ENCODE measurements around the gene AKAP13.
"Not testable (repeated sequence)": the region's sequence is repeated elsewhere in the genome, so short reads cannot be mapped to it uniquely, and the experiment has no call there.

Gene AKAP13

DNA sequence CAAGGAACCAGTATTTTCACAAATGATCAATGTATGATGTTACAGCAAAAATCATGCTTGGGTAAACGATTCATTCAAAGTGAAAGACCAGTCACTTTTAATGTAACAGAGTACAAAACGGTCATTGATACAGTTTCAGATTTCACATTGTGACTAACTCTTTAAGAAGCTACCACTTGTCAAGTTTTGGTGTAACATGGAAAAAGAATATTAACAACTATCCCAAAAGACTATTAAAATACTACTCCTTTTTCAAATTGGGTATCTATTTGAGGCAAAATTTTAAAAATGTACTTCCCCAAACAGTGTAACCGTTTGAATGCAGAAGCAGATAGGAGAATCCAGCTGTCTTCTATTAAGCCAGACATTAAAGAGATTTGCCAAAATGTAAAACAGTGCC lies 31.7 kb downstream of the AKAP13 start:
- no peak for ATAC-seq
- DNase-seq: no peak

DNA sequence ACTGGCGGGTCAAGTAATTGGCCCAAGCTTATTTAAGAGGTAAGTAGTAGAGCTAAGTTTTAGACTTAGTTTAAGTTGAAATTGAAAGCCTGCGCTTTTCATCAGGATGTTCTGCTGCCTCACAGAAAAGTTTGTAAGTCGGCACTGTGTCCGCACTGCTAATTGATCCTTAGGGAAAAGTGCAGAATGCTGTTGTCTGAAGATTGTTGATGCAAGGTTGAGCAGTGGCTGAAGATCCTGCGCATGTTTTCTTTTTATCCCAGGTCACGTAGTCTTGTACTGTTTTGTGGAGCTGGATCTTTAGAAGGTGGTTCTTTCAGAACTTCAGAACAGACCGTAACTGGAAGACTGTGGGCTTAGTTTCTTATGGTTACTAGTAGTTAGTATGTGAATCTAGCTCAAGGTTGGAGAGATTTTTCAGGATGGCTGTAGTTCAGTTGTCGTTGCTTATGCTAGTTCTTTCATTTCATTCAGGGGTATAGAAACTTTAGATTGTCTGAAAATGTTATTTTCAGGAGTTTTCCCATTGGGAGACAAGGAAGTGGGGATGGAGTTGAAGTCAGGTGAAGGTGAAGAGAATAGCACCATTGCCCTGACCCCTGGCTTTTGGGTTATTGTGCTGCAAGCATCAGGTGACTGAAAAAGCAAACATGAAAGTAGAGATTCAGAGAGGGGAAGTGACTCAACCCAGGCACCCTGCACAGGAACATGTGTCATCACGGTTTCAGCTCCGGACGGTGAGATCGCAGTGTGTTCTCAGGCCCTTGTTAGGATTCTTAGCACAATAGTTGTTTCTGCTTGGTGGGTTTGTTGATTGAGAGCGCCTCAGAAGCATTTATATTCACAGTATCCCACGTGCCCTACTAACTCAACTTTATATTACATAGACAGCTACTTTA lies 32.8 kb downstream of the AKAP13 start:
- ATAC-seq (peak; percentile 95), DNase-seq (peak; percentile 75)

DNA sequence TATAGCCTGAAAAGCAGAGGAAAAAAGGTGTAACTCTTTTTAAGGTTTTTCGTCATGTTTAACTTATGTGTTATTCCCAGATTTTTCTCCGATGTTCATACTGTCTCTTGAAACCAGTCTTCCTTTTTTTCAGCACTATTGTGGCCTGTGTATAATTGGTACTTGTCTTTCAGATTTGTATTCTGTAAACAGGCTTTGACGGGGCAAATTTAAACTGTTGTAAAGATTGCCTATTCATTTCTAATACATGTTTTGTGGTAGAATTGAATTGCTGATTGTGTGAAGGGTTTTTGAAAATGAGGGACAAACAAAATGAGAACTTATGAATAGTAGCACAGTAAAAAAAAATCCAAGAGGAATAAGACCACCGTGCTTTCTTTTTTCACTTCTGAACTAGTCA lies 33.6 kb downstream of the AKAP13 start:
- no peak for ATAC-seq
- no peak for DNase-seq

DNA sequence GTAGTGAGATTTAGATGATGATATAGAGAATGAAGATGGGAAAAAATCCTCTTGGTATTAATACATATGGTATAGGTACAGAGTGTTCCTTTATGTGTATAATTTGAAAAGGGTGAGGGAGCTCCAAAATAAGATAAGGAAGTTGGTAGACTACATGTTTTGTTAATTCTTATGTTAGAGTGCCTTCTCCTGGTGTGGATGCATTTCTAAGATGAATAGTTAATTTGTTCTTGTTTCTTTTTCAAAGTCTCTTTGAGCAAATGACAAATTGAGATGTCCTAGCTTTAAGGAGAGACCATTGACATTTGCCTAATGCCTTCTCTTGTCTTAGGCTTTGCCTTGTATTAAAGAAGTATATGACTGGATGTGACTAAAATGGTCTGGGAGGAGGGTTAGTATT lies 34.1 kb downstream of the AKAP13 start:
- DNase-seq: no peak

DNA sequence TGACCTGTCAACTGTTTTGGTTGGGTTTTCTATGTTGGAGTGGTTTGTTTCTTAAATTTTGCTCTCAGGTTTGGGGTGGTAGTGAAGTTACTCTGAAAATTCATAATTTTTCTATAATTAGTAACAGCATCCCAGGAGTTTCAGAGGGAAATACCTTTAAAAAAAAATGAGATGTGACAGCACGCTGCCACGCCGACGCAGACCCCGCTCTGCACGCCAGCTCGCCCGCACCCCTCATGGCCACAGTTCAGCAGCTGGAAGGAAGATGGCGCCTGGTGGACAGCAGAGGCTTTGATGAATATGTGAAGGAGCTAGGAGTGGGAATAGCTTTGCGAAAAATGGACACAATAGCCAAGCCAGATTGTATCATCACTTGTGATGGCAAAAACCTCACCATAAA lies 34.6 kb downstream of the AKAP13 start:
- ATAC-seq: no peak
- DNase-seq: no peak

More for the DNA sequence above, 34.1 kb downstream of the AKAP13 start:
- no peak for ATAC-seq

DNA sequence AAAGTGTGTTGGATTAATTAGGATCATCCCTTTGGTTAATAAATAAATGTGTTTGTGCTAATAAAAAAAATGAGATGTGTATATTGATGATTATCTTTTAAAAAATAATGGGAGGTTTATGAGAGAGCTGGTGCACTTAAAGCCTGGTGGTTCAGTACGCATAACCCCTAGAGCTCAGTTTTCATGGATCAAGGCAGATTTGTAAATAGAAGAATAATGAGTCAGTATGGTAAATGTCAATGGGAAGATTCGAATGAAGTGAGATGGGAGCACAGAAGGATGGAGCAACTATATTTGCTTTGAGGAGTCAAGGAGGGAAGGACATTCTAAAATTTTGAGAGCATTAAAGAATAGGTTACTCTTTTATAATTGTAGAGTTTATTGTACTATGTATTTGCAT lies 35.4 kb downstream of the AKAP13 start:
- ATAC-seq (no peak), DNase-seq (no peak)

DNA sequence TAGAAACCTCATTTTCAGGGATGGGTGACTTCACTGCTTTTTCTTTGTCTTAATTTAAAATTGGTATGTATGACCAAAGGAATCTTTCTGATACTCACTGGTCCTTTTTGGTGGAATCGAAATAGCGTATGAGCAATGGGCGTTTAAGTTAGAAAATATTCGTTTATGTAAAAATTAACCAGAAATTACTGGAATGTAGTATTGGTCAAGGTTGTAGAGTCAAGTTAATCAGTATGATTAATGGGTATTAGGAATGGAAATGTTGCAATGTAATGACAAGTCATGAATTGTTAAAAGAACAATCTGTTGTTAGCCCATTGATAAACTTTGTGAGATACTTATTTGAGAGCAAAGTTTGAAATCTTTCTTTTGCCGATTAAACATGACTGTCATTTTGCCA lies 36.9 kb downstream of the AKAP13 start:
- ATAC-seq (no peak), DNase-seq (no peak)

DNA sequence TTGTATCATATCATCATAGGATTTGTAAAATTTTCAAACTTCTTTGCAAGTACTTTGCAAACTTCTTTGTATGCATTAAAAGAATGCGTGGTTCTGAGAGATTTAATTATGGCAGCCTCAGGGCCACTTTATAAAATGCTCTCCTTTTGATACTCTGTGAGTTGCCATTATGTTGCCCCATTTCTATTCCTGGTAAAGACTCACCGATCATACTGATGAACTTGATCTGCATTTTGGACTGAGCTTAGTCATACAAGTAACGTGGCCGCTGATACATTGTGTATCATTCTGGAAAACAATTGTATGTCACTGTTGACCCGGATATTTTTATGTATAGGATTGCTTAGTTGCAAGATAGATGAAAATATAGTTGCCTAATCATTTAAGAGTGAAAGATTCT lies 38.8 kb downstream of the AKAP13 start:
- ATAC-seq (peak; percentile 75), DNase-seq (no peak)

DNA sequence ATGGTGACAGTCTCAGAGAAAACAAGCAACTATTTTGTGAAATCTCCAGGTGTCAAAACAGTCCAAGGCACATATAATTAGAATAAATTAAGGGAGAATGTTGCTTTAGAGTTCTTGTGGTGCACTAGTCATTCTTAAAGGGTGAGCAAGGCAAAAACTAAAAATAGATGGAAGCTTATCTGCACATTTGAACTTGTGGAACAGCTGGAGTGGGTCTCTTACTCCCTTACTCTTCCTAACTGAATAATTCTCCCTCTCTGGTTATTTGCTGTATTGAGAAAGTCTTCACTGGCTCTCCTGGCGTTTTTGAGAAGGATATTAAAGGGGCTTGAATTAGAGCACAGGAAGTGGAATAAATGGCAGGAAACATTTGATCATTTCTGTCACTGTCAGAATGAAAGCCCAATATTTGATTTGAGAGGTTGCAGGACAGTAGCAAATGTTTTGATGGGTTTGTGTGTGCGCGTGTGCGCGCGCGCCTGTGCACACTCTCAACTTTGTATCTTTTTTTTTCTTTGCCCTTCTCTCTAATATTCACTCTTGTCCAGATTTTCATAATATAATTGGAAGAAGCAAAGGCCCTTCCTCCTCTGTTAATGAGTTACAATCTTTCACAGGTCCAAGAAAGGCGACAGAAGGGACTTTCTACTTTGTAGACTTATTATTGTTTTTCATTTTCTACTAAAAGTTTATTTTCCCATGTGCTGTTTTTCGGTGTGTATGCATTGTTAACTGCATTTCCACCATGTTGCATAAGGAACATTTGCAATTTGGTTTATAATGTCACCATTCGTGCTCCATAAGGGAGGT lies 40.9 kb downstream of the AKAP13 start:
- ATAC-seq (peak; percentile 42), DNase-seq (no peak)

DNA sequence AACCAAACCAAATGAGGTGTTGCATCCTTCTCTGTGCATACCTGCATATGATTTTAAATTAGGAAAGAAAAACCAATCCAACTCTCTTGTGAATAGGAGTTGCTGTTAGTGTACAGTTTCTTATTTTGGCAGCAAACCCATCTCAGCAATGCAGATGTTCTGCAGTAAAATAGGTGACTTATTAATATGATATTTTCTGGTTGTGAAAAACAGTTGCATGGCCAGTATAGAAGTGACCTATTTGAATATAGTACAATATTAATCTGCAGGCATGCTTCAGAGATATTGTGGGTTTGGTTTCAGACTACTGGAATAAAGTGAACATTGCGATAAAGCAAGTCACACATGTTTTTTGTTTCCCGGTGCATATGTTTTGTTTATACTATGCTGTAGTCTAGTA lies 42.2 kb downstream of the AKAP13 start:
- ATAC-seq (no peak), DNase-seq (no peak)

DNA sequence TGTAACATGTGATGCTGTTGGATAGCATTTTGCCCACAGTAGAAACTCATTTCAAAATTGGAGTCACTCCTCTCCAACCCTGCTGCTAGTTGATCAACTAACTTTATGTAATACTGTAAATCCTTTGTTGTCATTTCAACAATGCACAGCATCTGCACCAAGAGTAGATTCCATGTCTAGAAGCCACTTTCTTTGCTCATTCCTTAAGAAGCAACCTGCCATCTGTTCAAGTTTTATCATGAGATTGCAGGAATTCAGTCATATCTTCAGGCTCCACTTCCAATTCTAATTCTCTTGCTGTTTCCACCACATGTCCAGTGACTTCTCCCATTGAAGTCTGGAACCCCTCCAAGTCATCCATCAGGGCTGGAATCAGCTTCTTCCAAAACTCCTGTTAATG lies 42.9 kb downstream of the AKAP13 start:
- DNase-seq: no peak
- no peak for ATAC-seq

DNA sequence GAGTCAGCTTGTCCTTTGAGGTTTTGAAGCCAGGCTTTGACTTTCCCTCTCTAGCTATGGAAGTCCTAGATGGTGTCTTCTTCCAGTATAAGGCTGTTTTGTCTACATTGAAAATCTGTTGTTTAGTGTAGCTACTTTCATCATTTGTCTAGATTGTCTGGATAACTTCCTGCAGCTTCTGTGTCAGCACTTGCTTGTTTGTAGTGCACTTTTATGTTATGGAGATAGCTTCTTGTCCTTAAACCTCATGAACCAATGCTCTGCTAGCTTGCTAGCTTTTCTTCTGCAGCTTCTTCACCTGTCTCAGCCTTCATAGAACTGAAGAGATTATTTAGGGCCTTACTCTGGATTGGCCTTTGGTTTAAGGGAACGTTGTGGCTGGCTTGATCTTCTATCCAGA lies 43.8 kb downstream of the AKAP13 start:
- no peak for ATAC-seq

DNA sequence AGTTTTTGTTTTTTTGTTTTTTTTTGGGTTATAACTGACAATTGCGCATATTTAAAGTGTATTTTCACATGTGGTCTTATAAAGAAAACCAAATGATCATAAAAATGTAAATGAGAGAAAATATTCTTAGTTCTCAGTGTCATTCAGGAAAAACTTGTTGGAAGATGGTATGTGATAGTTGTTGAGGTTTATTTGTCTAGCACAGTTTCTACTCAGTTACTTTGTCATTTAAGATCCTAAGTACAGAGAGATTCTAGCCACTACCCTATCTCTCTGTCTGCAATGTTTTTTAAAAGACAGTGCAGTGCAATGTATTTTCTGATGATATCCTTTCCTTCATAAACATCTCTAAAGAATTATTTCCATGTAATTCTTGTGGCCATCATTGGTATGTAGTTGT lies 46.1 kb downstream of the AKAP13 start:
- DNase-seq (no peak), ATAC-seq (no peak)

More for the DNA sequence above, 43.8 kb downstream of the AKAP13 start:
- no peak for DNase-seq

DNA sequence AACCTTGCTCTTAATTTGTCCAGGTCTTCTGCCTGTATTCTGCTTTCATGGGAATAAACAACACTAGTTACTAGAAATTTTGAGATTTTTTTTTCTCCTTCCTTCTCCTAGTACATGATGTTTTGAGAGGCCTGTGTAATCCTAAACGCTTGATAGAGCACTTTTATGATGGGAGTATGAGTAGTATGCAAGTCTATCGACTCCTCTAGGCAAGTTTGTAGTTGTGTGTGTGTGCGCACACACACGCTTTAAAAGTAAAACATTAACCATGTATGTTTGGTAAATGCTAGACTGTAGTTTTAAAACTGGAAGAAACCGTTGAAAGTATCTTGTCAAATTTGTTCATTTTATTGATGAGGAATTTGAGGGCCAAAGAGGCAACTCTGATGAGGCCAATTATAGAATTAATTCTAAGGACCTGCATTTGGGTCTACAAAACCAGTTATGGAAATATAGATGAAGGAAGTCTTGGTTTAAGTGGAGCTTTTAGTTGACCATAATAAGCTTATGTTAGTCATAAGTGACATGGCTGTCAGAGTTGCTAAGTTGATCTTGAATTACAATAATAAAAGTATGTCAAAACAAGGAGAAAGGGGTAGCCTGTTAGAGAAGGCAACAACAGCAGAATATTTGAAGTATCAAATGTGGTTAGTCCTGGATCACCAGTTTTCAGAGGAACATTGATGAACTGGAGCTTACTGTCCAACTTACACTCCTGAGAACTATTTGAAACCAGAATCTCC lies 47.1 kb downstream of the AKAP13 start:
- no peak for ATAC-seq
- DNase-seq: no peak

DNA sequence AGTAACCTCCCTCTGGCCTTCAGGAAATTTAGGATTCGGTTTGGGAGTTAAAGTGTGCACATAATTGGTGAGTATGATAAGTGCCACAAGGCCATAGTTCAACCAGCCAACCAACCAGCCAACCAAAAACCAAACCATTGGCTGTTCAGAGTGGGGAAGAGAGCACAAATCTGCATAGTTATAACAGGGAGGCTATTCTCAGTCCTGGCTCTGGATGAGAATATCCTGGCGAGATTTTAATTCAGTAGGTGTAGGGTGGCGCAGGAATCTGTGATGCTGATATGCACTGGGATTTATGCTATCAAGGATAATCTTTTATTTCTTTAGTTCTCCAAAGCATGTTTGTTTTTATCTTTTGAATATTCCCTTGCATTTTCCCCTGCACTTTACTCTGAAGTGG lies 49.1 kb downstream of the AKAP13 start:
- DNase-seq (no peak), ATAC-seq (no peak)

DNA sequence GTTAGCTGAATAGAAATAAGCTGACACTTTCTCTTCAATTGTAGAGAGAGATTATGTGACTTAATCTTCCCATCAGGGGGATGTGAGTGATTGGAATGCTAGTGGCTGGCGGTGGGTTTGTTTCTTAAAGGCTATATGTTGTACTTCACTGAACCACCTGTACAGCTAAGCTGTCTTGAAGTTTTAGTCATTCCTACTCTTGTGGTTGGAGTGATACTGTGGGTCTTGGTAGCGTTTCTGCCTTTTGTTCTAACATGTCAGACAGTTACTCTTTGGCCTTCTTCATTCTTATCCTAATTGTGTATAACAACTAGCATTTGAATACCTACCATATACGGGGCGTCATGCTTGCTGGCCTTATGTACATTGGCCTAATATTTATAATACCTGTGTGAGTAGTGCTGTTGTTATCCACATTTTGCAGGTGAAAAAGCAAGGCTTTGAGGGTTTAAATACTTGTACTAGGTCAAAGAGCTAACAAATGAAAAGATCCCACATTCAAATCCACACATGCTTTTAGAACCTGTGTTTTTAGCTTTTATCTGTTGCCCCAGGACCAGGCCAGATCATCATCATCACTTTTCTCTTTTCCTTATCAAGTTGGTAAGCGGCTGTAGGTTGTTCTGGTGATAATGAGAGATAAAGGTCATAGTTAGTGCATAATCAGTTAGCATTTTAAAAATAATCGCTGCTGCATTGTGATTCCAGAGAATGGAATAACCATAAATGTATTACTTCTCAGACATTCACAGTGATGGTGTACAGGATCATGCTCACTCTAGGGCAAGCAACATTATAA lies 50.2 kb downstream of the AKAP13 start:
- DNase-seq (no peak), ATAC-seq (peak; percentile 98)

DNA sequence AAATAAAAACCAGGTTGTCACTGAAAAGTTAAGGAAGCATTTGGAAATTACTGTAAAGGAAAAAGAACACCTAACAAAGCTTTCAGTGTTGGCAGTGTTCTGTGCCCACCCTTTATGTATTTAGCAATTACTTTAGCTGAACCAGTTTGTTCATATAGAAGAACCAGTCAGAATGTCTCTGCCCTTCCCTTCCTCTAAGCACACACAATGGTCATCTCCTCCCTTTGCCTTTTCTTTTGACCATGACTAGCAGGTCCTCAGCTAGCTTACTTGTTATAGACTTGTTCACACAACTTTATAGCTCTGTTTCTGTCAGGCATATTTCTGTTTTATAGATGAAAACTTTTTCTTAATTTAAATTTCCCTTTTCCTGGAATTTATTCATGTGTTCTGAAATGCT lies 59.6 kb downstream of the AKAP13 start:
- ATAC-seq: no peak

DNA sequence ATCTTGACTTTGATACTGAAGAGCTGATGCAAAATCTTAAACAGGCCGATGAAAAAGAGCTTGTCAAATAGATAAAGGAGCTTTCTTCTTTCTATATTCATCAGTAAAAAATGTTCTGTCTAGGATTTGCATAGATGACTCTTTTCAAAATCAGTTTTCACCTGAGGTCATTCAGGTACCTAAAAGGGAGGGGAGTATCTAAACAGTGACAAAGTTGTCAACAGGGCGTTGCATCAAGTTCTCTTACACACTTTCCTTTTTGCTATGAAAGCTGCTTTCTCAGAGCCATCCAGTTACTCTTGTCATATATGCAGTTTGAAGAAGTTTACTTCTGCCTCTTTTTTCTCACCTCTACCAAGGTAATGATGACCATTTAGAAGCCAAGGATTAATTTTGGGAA lies 60.0 kb downstream of the AKAP13 start:
- no peak for ATAC-seq
- no peak for DNase-seq

More for the DNA sequence above, 59.6 kb downstream of the AKAP13 start:
- no peak for DNase-seq

DNA sequence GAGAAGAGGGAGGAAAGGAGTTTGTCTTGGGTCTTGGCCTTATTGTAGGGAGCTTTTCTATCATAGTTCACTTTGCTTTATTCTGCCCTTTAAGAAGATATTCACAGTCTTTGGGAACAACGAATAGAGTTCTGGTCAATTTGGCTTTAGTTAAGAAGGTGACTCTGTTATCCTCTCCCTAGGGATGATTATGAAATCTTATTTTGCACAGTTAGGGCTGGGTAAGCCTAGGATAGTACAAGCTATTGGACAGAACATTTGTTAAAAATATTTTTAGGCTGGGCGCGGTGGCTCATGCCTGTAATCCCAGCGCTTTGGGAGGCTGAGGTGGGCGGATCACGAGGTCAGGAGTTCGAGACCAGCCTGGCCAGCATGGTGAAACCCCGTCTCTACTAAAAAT lies 61.5 kb downstream of the AKAP13 start:
- not testable (repeated sequence) for DNase-seq, ATAC-seq

DNA sequence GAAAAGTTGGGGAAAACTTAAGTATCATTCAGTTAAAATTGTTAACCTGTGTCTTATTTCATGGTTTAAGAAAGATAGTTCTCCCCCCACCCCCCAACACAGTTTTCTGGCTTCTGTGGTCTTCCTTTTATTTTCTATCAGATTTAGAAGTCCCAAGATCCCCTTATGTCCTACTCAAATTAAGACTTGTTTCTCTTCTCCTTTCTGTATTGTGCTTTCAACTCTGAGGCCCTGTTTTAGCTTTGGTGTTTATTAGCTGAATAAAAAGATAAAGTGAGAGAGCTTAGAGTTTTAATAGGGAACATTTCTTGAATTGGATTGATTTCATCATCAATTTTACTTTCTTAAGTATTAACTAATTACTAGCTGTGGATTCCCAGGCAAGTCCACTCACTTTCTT lies 62.6 kb downstream of the AKAP13 start:
- ATAC-seq (peak; percentile 33), DNase-seq (no peak)

DNA sequence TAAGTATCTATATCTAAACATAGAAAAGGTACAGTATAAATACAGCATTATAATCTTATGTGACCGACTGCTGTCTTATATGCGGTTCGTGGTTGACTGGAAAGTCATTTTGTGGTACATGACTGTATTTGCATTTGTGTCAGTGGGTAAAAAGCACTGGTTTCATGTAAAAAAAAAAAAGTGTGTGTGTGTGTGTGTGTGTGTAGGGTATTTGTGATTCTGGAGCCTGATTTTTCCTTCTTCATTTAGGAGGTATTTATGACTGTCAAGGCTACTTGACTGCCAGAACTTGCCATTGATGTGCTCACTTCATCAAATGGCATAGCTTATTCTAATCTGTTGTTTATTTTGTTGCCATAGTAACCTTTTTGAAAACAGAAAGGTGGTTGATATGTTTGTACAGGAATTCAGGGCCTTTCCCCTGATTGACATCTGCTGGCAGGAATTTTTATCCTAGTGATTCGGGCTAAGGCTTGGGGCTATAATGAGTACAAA lies 63.2 kb downstream of the AKAP13 start:
- ATAC-seq: peak; percentile 89
- DNase-seq: no peak
